Activated T-cell treated with anti-CD3 and anti-CD28 coated beads for 1 hour (primary cell): ENCODE data around the gene WDR89.
"Not testable (repeated sequence)": the region's sequence is repeated elsewhere in the genome, so short reads cannot be mapped to it uniquely, and the experiment has no call there.

Experiments used
- DNase-seq: peaks from one replicate; pipeline ENCODE4 v3.0.0-alpha.2; 2020; ENCODE audit warnings: low read depth

Gene WDR89

GRCh38 chr14:63594455-63595372, 47.0 kb downstream of the WDR89 start:
- DNase-seq, result no peak

- not testable (repeated sequence) for DNase-seq
Observed at GRCh38 chr14:63583046-63583445, 58.6 kb downstream of the WDR89 start.

GRCh38 chr14:63581491-63581890, 60.2 kb downstream of the WDR89 start:
- DNase-seq, result no peak

- DNase-seq, result no peak
Observed at GRCh38 chr14:63578300-63578699, 63.4 kb downstream of the WDR89 start.

GRCh38 chr14:63573581-63573980, 68.1 kb downstream of the WDR89 start:
- DNase-seq, result no peak

GRCh38 chr14:63565448-63565847, 76.2 kb downstream of the WDR89 start:
- no peak for DNase-seq

- no peak for DNase-seq
Observed at GRCh38 chr14:63564318-63564717, 77.4 kb downstream of the WDR89 start.

GRCh38 chr14:63563370-63564026, 78.2 kb downstream of the WDR89 start:
- DNase-seq, result no peak

- DNase-seq, result no peak
Observed at GRCh38 chr14:63562405-63562804, 79.3 kb downstream of the WDR89 start.

- no peak for DNase-seq
Observed at GRCh38 chr14:63555572-63555971, 86.1 kb downstream of the WDR89 start.

GRCh38 chr14:63551332-63551731, 90.3 kb downstream of the WDR89 start:
- no peak for DNase-seq

GRCh38 chr14:63547798-63548335, 93.8 kb downstream of the WDR89 start:
- no peak for DNase-seq
